Skeletal muscle cell (primary cell): ENCODE data around the gene IL1RAPL2.
"Not testable (repeated sequence)": the region's sequence is repeated elsewhere in the genome, so short reads cannot be mapped to it uniquely, and the experiment has no call there.

ENCODE experiments used
- DNase-seq: peaks from one replicate; pipeline ENCODE4 v3.0.0-alpha.2; 2010; ENCODE audit warnings: low read depth
- H3K4me3 ChIP-seq: 2 replicates; pipeline ENCODE4 v1.5.1; 2011; ENCODE audit warnings: low read depth, mild to moderate bottlenecking, control low read depth, low read length, moderate library complexity

IL1RAPL2 gene

GRCh38 chrX:104972737-104973136 lies 406.7 kb downstream of the IL1RAPL2 start:
- H3K4me3 ChIP-seq, result no peak overlapping the region
- DNase-seq, result peak; percentile 4

- peak; percentile 24 for DNase-seq
- H3K4me3 ChIP-seq, result no peak overlapping the region
Measured at GRCh38 chrX:104987063-104987462, 421.1 kb downstream of the IL1RAPL2 start.

- no peak for DNase-seq
- H3K4me3 ChIP-seq, result no peak overlapping the region
Measured at GRCh38 chrX:104988038-104988437, 422.0 kb downstream of the IL1RAPL2 start.

GRCh38 chrX:104995546-104995945 lies 429.5 kb downstream of the IL1RAPL2 start:
- DNase-seq, result no peak
- no peak overlapping the region for H3K4me3 ChIP-seq

- no peak overlapping the region for H3K4me3 ChIP-seq
- no peak for DNase-seq
Measured at GRCh38 chrX:105006103-105006502, 440.1 kb downstream of the IL1RAPL2 start.

- H3K4me3 ChIP-seq, result no peak overlapping the region
- no peak for DNase-seq
Measured at GRCh38 chrX:105006996-105007395, 441.0 kb downstream of the IL1RAPL2 start.

- no peak overlapping the region for H3K4me3 ChIP-seq
- DNase-seq, result no peak
Measured at GRCh38 chrX:105013719-105014118, 447.7 kb downstream of the IL1RAPL2 start.

- no peak overlapping the region for H3K4me3 ChIP-seq
- DNase-seq, result no peak
Measured at GRCh38 chrX:105017641-105018040, 451.6 kb downstream of the IL1RAPL2 start.

- no peak overlapping the region for H3K4me3 ChIP-seq
- DNase-seq, result peak; percentile 5
Measured at GRCh38 chrX:105018865-105019264, 452.9 kb downstream of the IL1RAPL2 start.

- not testable (repeated sequence) for H3K4me3 ChIP-seq, DNase-seq
Measured at GRCh38 chrX:105028962-105029361, 463.0 kb downstream of the IL1RAPL2 start.

GRCh38 chrX:105038672-105039328 lies 472.8 kb downstream of the IL1RAPL2 start:
- no peak overlapping the region for H3K4me3 ChIP-seq
- DNase-seq, result no peak

- no peak overlapping the region for H3K4me3 ChIP-seq
- DNase-seq, result no peak
Measured at GRCh38 chrX:105050921-105051320, 484.9 kb downstream of the IL1RAPL2 start.

GRCh38 chrX:105051364-105051763 lies 485.4 kb downstream of the IL1RAPL2 start:
- no peak for DNase-seq
- H3K4me3 ChIP-seq, result no peak overlapping the region

- H3K4me3 ChIP-seq, result no peak overlapping the region
- no peak for DNase-seq
Measured at GRCh38 chrX:105052926-105053325, 486.9 kb downstream of the IL1RAPL2 start.

- H3K4me3 ChIP-seq, result no peak overlapping the region
- no peak for DNase-seq
Measured at GRCh38 chrX:105063743-105064142, 497.7 kb downstream of the IL1RAPL2 start.

GRCh38 chrX:105098201-105098600 lies 532.2 kb downstream of the IL1RAPL2 start:
- H3K4me3 ChIP-seq, result no peak overlapping the region
- peak; percentile 22 for DNase-seq

- no peak overlapping the region for H3K4me3 ChIP-seq
- DNase-seq, result no peak
Measured at GRCh38 chrX:105098812-105099211, 532.8 kb downstream of the IL1RAPL2 start.

GRCh38 chrX:105101378-105101777 lies 535.4 kb downstream of the IL1RAPL2 start:
- DNase-seq, result no peak
- H3K4me3 ChIP-seq, result no peak overlapping the region

- no peak overlapping the region for H3K4me3 ChIP-seq
- no peak for DNase-seq
Measured at GRCh38 chrX:105109936-105110335, 543.9 kb downstream of the IL1RAPL2 start.

GRCh38 chrX:105114554-105115130 lies 548.6 kb downstream of the IL1RAPL2 start:
- no peak for DNase-seq
- H3K4me3 ChIP-seq, result no peak overlapping the region

- H3K4me3 ChIP-seq, DNase-seq: not testable (repeated sequence)
Measured at GRCh38 chrX:105115596-105116320, 549.8 kb downstream of the IL1RAPL2 start.
